GM12891 (cell line): Measurements from ENCODE around the gene MTCL1.

Experiments used
- PAX5 ChIP-seq: IDR thresholded peaks from 2 replicates; pipeline ENCODE4 v1.6.1; 2011; ENCODE audit warnings: low read length, moderate library complexity, mild to moderate bottlenecking; ENCODE audit not compliant: insufficient read depth, severe bottlenecking
- POLR2A ChIP-seq: IDR thresholded peaks from 2 replicates; pipeline ENCODE4 v1.6.1; 2011; ENCODE audit warnings: low read depth, low read length, control low read depth
- POLR2AphosphoS5 ChIP-seq: IDR thresholded peaks from 2 replicates; pipeline ENCODE4 v1.6.1; 2011; ENCODE audit warnings: low read depth, low read length, control low read depth
- POU2F2 ChIP-seq: IDR thresholded peaks from 2 replicates; pipeline ENCODE4 v1.6.1; 2011; ENCODE audit warnings: low read depth, mild to moderate bottlenecking, control low read depth, low read length, moderate library complexity
- SPI1 ChIP-seq: IDR thresholded peaks from 2 replicates; pipeline ENCODE4 v1.6.1; 2011; ENCODE audit warnings: low read depth, low read length, control low read depth
- TAF1 ChIP-seq: IDR thresholded peaks from 2 replicates; pipeline ENCODE4 v1.6.1; 2011; ENCODE audit warnings: low read depth, low read length, control low read depth

GRCh38 chr18:8675057-8675456 is 30.3 kb upstream of the MTCL1 start:
- no peak for TF ChIP-seq POLR2A
- no peak for TF ChIP-seq POLR2AphosphoS5
- no peak for TF ChIP-seq SPI1
- TF ChIP-seq TAF1: no peak
- no peak for TF ChIP-seq POU2F2
- no peak for TF ChIP-seq PAX5
